GM12865 (cell line): ENCODE measurements around the gene GID8.

ENCODE experiments used
- DNase-seq: peaks from one replicate; pipeline ENCODE4 v3.0.0; 2010; ENCODE audit warnings: low read depth
- H3K4me3 ChIP-seq: 2 replicates; pipeline ENCODE4 v1.5.1; 2011; ENCODE audit warnings: mild to moderate bottlenecking, low read depth, low read length, control low read depth
- CTCF ChIP-seq: IDR thresholded peaks from 2 replicates; pipeline ENCODE4 v1.5.1; 2011; ENCODE audit warnings: low read length, control low read depth, low read depth, inconsistent platforms; ENCODE audit not compliant: insufficient read depth; ENCODE audit errors: missing control alignments

The GID8 gene

GRCh38 chr20:62916703-62917476 lies 21.1 kb upstream of the GID8 start:
- DNase-seq: no peak
- H3K4me3 ChIP-seq: no peak overlapping the region
- TF ChIP-seq CTCF: no peak

GRCh38 chr20:62917720-62918119 lies 20.2 kb upstream of the GID8 start:
- TF ChIP-seq CTCF: no peak
- no peak for DNase-seq
- no peak overlapping the region; the same call in 1 of the 2 replicates for H3K4me3 ChIP-seq

- H3K4me3 ChIP-seq: no peak overlapping the region; the same call in 1 of the 2 replicates
- DNase-seq: peak; percentile 71
- TF ChIP-seq CTCF: no peak
Measured at GRCh38 chr20:62918147-62918546, 19.8 kb upstream of the GID8 start.

GRCh38 chr20:62918831-62919230 lies 19.1 kb upstream of the GID8 start:
- peak; percentile 77 for DNase-seq
- no peak for TF ChIP-seq CTCF
- H3K4me3 ChIP-seq: no peak overlapping the region; the same call in 1 of the 2 replicates

GRCh38 chr20:62920039-62920645 lies 17.8 kb upstream of the GID8 start:
- H3K4me3 ChIP-seq: no peak overlapping the region
- no peak for TF ChIP-seq CTCF
- no peak for DNase-seq

- DNase-seq: peak; percentile 64
- TF ChIP-seq CTCF: peak; percentile 56
- H3K4me3 ChIP-seq: no peak overlapping the region
Measured at GRCh38 chr20:62921119-62921687, 16.7 kb upstream of the GID8 start.
